Activated CD4-positive, alpha-beta T cell treated with anti-CD3 and anti-CD28 coated beads, Interleukin-2, amount 50 U/mL, for 24 hours (primary cell): ENCODE data around the gene NANOS2.
A peak's percentile ranks its signal among the peaks of the same experiment; 100 is the strongest.

Experiments
- DNase-seq, 2 donors: peaks; one replicate each; pipeline ENCODE4 v3.0.0-alpha.2; 2020; ENCODE audit warnings: low read depth in 1 of 2, low spot score in 1 of 2

NANOS2 gene

DNA sequence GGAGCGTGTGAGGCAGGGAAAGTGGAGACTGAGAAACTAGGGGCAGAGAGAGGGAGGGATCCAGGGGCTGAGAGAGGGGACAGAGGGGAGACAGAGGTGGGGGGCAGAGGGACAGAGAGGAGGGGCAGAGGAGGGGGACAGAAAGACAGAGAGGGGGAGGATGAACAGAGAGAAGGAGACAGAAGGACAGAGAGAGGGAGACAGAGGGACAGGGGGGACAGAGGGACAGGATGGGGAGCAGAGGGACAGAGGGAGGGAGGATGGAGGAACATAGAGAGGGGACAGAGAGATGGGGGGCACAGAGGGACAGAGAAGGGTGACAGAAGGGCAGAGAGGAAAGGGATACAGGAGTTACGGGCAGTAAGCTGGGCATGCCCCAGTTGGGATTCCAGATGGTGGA is 14.7 kb upstream of the NANOS2 start:
- DNase-seq = no peak

DNA sequence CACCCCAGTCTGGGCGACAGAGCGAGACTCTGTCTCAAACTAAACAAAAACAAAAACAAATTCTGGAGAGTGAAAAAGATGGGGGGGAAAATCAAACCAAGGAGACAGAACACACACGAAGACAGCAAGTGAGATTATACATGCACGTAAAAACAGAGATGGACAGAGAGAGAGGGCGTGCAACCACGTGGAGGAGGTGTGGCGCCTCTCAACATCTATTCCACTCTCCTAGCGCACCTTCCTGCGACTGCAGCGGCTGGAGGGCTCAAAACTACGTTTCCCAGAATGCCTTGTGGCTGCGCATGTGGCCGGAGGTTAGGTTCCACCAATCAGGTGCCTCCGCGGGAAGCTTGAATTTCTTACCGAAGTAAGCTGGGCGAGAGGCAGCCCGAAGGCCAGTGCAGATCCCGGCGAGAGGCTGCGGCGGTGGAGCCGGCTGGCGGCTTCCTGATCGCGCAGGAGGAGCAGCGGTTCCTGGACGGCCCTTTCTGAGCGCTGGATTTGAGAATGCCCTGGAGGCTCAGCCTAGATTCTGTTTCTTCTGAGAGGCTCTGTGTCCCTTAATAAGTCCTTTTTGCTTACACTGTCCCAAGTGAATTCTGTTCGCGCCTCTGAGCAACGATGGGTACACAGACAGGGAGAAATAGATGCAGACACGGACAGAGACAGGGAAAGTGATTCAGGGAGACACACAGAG is 13.1 kb upstream of the NANOS2 start:
- DNase-seq = peak; percentile 71 to 81

- DNase-seq = no peak
Observed at GRCh38 chr19:45924891-45925447, 10.4 kb upstream of the NANOS2 start.

- no peak for DNase-seq
Observed at GRCh38 chr19:45922281-45922680, 7.7 kb upstream of the NANOS2 start.

- DNase-seq = no peak
Observed at GRCh38 chr19:45920458-45920857, 5.9 kb upstream of the NANOS2 start.

- DNase-seq = no peak
Observed at GRCh38 chr19:45919678-45920077, 5.1 kb upstream of the NANOS2 start.

DNA sequence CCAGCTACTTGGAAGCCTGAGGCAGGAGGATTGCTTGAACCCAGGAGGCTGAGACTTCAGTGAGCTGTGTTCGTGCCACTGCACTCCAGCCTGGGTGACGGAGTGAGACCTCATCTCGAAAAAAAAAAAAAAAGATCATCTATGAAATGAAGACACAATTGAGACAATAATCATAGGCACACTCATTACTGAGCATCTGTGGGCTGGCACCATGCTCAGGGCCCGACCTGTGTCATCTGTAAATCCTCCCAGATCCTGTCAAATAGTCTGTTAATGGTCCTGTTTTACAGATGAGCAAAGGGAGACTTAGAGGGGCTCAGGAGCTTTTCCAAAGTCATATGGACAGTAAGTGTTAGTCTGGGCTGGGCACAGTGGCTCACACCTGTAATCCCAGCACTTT is 4.1 kb upstream of the NANOS2 start:
- no peak for DNase-seq

GRCh38 chr19:45917421-45918091 is 3.0 kb upstream of the NANOS2 start:
- DNase-seq = no peak

DNA sequence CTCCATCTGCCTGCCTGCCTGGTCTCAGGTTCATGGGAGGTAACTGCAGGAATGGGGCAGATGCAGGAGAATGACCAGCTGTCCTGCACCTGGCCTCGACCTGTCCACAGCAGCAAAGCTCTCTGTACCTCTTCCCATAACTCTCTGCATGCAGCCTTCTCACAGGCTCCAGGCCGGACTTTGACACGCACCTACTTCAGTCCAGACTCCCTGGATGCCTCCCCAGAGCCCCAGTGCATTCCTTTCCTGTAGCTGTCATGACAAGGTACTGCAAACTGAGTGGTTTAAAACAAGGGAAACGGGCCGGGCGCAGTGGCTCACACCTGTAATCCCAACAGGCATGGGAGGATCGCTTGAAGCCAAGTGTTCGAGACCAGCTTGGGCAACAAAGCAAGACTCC is 3.3 kb downstream of the NANOS2 start:
- DNase-seq = no peak

DNA sequence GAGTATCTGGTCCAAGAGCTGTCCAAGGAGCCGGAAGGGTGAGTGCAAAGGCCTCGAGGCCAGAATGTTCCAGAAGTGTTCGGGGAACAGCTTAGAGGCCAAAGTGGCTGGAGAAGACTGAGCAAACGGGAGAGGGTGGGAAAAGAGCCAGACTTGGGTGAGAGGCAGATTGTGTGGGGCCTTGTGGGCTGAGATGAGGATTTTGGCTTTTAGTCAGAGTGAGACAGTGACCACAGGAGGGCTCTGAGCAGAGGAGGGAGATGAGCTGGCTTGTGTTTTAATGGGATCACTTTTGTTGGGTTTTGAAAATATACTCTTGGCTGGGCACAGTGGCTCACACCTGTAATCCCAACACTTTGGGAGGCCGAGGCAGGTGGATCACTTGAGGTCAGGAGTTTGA is 5.6 kb downstream of the NANOS2 start:
- DNase-seq = no peak

GRCh38 chr19:45906221-45906620 is 8.4 kb downstream of the NANOS2 start:
- DNase-seq = no peak

DNA sequence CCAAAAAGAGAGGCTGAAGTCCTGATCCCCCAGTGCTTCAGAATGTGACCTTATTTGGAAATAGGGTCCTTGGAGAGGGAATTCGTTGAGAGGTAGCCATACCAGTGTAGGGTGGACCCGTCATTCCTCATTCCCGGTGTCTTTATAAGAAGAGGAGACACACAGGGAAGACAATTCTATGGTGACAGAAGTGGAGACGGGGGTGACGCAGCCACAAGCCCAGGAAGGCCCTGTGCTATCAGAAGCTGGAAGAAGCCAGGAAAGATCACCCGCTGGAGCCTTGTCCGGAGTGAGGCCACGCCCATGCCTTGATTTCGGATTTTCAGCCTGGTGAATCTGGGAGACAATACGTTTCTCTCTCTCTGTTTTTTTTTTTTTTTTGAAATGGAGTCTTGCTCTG is 9.6 kb downstream of the NANOS2 start:
- no peak for DNase-seq

DNA sequence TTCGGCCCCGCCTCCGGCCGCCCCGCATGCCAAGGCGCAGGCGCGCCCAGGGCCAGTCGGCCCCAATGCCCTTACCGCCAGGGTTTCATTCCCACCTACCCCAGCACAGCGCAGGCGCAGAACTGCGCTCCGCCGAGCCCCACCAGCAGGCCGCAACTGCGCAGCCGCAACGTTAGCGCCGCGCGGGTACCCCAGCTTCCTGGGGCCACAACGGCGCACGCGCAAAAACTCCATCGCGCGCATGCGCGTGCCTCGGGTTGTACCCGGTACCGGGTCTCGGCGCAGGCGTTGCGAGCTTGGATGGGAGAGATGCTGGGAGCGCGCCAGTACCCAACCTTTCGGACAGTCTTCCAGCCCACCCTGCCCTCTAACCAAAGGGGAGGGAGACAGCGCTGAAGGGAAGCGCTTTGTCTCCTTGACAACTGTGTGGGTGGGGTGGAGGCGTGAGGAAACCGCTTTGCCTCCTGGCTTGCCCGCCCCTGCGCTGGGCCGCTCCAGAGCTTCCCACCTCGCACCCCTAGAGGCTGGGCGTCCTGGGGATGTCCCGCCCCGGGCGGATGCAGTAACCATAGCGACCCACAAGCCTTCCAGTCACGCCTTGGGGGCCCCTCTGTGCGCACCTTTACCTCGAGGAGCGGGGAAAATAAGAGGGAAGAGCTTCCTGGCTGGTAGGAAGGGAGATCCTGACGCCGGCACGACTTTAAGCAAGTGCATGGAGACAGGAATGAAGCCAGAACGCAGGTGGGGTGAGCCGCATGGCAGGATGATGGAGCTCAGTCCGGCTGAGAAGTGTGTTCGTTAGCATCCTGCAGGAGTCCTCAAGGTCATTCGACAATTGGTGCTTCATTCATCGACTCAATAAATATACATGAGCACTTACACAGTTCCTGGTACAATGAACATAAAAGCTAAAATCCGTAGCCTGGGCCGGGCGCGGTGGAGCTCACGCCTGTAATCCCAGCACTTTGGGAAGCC is 11.6 kb downstream of the NANOS2 start:
- peak; percentile 99 for DNase-seq

DNA sequence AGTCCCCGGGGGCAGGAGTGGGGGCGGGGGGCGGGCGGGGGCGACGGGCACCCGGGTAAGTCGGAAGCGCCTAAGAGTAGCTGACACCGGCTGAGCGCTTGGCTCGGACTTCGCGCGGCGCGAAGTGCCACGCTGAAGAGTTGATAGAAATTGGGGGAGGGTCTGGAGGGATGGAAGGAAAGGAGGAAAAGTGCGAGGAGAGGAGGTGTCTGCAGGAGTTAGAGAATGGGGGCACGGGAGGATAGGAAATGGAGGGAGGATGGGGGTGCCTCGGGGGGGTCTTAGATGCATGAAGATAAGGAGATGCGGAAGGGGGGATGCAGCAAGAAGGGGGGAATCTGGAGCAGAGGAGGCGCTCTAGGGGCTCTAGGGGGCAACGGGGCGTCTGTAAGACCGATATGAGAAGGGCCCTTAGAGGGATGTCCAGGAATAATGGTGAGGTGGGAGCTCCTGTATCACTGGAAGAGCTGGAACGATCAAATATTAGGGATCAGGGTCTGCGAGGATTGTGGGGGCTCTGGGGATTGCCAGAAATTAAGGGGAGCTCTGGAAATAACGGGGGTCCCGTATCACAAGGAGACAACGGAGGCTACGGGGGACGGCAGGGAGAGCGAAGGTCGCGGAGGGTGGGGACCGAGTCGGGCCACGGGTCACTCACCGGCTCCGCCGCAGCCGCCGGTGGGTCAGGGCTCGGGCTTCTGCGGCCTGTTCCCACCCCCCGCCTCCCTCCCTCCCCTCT is 12.5 kb downstream of the NANOS2 start, which contains the start of gene MYPOP:
MYPOP (minus strand) TSS at position 702 of the 739 bp plus-strand sequence. CDS start 840 bp downstream, outside the sequence.
- peak in 1 of 2 donors; percentile 20 for DNase-seq

DNA sequence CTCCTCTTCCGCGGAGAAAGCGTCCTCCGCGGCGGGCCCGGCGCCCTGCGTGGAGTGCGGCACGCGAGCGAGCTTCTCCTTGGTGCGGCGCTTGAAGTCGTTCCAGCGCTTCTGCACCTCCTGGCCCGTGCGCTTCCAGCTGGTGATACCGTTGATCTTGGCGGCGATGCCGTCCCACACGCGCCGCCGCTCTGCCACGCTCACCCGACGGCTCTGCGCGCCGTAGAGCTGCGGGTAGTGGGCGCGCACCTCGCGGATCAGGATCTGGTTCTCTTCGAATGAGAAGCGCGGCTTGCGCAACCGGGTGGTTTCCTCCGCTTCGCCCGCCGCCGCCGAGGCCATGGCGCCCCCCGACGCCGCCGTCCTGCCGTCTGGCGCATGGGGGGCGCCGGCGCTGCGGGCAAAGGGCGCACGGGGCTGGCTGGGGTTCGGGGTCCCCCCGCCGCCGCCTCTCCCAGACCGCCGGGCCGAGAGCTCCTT is 13.1 kb downstream of the NANOS2 start:
- DNase-seq = no peak

- DNase-seq = no peak
Observed at GRCh38 chr19:45900738-45901431, 13.7 kb downstream of the NANOS2 start.

GRCh38 chr19:45899919-45900589 is 14.5 kb downstream of the NANOS2 start:
- no peak for DNase-seq

GRCh38 chr19:45899253-45899652 is 15.3 kb downstream of the NANOS2 start:
- DNase-seq = no peak

- DNase-seq = no peak
Observed at GRCh38 chr19:45897261-45897812, 17.2 kb downstream of the NANOS2 start.
